ENCODE measurements around the gene SLC4A4.

The SLC4A4 gene

DNA sequence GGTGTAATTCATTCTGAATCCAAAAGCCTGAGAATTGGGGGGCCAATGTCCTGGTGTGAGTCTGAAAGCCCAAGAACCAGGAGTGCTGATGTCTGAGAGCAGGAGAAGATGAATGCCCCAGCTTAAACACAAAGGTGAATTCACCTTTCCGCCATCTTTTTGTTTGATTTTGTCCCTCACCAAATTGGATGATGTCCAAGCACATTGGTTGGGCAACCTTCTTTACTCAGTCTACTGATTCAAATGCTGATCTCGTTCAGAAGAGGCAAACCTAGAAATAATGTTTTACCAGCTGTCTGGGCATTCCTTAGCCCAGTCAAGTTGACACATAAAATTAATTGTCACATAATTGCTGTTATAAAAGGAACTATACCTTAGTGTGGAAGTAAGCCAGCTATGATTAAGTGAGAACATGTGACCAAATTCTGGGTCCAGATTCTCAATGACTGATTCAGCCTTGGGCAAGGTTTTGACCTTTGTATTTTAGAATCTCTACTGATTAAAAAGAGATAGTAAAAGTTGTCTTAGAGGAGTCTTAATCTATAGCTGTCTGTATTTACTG, 34.5 kb upstream of the SLC4A4 start:
- Histone ChIP-seq H3K27me3 (ENCODE audit: control insufficient read depth, low read length) (no peaks in the 10 kb centered on the region), H3K4me3 (ENCODE audit: low read length) (no peak overlapping the region), H3K27ac (ENCODE audit: low read depth, low read length) (no peak overlapping the region), H3K79me2 (ENCODE audit: control insufficient read depth, low read length) (no peaks in the 10 kb centered on the region), H3K36me3 (ENCODE audit: control insufficient read depth, low read length) (no peaks in the 10 kb centered on the region), H3F3A (ENCODE audit: control insufficient read depth, insufficient read depth) (no peaks in the 10 kb centered on the region), H3K4me2 (ENCODE audit: low read length) (no peak overlapping the region), H3K9me3 (ENCODE audit: control insufficient read depth, insufficient read depth, low read length) (no peaks in the 10 kb centered on the region), H4K20me1 (ENCODE audit: control insufficient read depth, insufficient read depth, low read depth, low read length) (no peaks in the 10 kb centered on the region), H3K4me1 (ENCODE audit: control insufficient read depth, low read length) (no peaks in the 10 kb centered on the region), H3K9me2 (replicated peaks; ENCODE audit: control insufficient read depth, low read length) (no peaks in the 10 kb centered on the region)
- TF ChIP-seq EZH2phosphoT487 (IDR thresholded peaks at IDR 0.05; ENCODE audit: borderline replicate concordance, low read length) = no peak
- TF ChIP-seq, protein P1, sequence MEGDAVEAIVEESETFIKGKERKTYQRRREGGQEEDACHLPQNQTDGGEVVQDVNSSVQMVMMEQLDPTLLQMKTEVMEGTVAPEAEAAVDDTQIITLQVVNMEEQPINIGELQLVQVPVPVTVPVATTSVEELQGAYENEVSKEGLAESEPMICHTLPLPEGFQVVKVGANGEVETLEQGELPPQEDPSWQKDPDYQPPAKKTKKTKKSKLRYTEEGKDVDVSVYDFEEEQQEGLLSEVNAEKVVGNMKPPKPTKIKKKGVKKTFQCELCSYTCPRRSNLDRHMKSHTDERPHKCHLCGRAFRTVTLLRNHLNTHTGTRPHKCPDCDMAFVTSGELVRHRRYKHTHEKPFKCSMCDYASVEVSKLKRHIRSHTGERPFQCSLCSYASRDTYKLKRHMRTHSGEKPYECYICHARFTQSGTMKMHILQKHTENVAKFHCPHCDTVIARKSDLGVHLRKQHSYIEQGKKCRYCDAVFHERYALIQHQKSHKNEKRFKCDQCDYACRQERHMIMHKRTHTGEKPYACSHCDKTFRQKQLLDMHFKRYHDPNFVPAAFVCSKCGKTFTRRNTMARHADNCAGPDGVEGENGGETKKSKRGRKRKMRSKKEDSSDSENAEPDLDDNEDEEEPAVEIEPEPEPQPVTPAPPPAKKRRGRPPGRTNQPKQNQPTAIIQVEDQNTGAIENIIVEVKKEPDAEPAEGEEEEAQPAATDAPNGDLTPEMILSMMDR (IDR thresholded peaks at IDR 0.05; ENCODE audit: low read depth, low read length, poor library complexity, severe bottlenecking) = no peak

DNA sequence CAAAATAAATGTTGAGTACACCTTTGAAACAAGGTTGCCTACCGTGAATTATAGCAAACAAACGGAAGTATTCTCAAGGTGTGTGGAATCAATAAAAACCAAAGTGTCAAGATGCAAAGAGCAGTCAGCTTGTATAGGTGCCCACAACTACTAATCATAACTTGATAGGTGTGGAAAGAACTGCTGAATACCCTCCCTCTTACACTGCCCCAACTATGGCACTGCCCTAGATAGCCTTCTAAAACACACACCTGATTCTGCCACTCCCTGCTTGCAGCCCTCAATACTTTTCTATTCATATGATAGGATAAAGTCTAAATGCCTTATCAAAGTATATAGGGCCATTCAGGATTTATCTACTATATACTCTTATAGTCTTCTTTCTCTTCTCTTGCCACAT, 31.1 kb upstream of the SLC4A4 start:
- Histone ChIP-seq H3K9me2 (replicated peaks; ENCODE audit: control insufficient read depth, low read length) (no peaks in the 10 kb centered on the region), H3K79me2 (ENCODE audit: control insufficient read depth, low read length) (no peaks in the 10 kb centered on the region), H3K27ac (ENCODE audit: low read depth, low read length) (no peak overlapping the region), H3K4me1 (ENCODE audit: control insufficient read depth, low read length) (no peaks in the 10 kb centered on the region), H3K36me3 (ENCODE audit: control insufficient read depth, low read length) (no peaks in the 10 kb centered on the region), H3K4me2 (ENCODE audit: low read length) (no peak overlapping the region), H4K20me1 (ENCODE audit: control insufficient read depth, insufficient read depth, low read depth, low read length) (no peaks in the 10 kb centered on the region), H3K27me3 (ENCODE audit: control insufficient read depth, low read length) (no peaks in the 10 kb centered on the region), H3F3A (ENCODE audit: control insufficient read depth, insufficient read depth) (no peaks in the 10 kb centered on the region), H3K4me3 (ENCODE audit: low read length) (no peak overlapping the region), H3K9me3 (ENCODE audit: control insufficient read depth, insufficient read depth, low read length) (no peaks in the 10 kb centered on the region)
- no peak for TF ChIP-seq EZH2phosphoT487 (IDR thresholded peaks at IDR 0.05; ENCODE audit: borderline replicate concordance, low read length)

DNA sequence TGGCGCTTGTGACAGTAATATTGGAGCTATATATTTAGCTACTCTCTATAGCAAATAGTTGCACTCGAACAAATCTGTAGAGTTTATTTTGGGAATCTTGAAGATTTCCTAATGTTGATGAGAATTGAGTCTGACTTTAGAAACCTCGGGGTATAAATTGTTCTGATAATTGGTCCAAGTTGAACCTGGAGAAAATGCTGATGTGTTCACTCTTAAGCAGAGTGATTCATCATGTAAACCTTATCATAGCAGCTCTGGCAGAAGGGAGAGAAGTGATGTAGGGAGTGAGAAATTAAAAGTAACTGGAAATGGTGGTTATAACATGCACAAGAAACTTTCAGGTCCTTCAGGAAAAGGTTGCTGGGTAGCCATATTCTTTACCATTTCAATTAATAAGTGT, 16.4 kb upstream of the SLC4A4 start:
- Histone ChIP-seq H3K36me3 (ENCODE audit: control insufficient read depth, low read length) (no peaks in the 10 kb centered on the region), H3K79me2 (ENCODE audit: control insufficient read depth, low read length) (no peaks in the 10 kb centered on the region), H3K27me3 (ENCODE audit: control insufficient read depth, low read length) (peaks cover 4% of the 10 kb centered on the region; the same call in 1 of the 2 replicates), H3F3A (ENCODE audit: control insufficient read depth, insufficient read depth) (no peaks in the 10 kb centered on the region), H3K4me1 (ENCODE audit: control insufficient read depth, low read length) (no peaks in the 10 kb centered on the region), H4K20me1 (ENCODE audit: control insufficient read depth, insufficient read depth, low read depth, low read length) (no peaks in the 10 kb centered on the region), H3K4me2 (ENCODE audit: low read length) (no peak overlapping the region), H3K27ac (ENCODE audit: low read depth, low read length) (no peak overlapping the region), H3K9me3 (ENCODE audit: control insufficient read depth, insufficient read depth, low read length) (no peaks in the 10 kb centered on the region), H3K4me3 (ENCODE audit: low read length) (no peak overlapping the region), H3K9me2 (replicated peaks; ENCODE audit: control insufficient read depth, low read length) (no peaks in the 10 kb centered on the region)
- no peak for TF ChIP-seq EZH2phosphoT487 (IDR thresholded peaks at IDR 0.05; ENCODE audit: borderline replicate concordance, low read length)
- TF ChIP-seq, protein P1 (IDR thresholded peaks at IDR 0.05; ENCODE audit: low read depth, low read length, poor library complexity, severe bottlenecking) = no peak

DNA sequence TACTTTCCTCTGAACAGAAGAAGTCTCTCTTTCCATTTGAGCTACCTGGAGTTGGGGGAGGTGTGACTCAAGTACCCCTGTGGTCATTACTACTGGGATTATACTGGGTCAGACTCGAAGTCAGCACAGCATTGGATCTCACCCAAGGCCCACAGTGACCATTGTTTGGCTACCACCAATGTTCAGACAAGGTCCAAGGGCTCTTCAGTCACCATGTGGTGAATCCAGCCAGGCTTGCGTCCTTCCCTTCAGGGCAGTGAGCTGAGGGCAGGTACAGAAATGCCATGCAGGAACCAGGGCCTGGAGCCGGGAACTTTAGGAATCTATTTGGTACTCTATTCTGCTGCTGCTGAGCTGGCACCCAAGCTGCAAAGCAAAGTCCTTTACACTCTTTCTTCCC, 5.5 kb upstream of the SLC4A4 start:
- Histone ChIP-seq H3K4me3 (ENCODE audit: low read length) (no peak overlapping the region), H3K27ac (ENCODE audit: low read depth, low read length) (no peak overlapping the region), H4K20me1 (ENCODE audit: control insufficient read depth, insufficient read depth, low read depth, low read length) (no peaks in the 10 kb centered on the region), H3K4me1 (ENCODE audit: control insufficient read depth, low read length) (no peaks in the 10 kb centered on the region), H3K9me3 (ENCODE audit: control insufficient read depth, insufficient read depth, low read length) (no peaks in the 10 kb centered on the region), H3F3A (ENCODE audit: control insufficient read depth, insufficient read depth) (no peaks in the 10 kb centered on the region), H3K9me2 (replicated peaks; ENCODE audit: control insufficient read depth, low read length) (no peaks in the 10 kb centered on the region), H3K27me3 (ENCODE audit: control insufficient read depth, low read length) (no peaks in the 10 kb centered on the region), H3K79me2 (ENCODE audit: control insufficient read depth, low read length) (no peaks in the 10 kb centered on the region), H3K36me3 (ENCODE audit: control insufficient read depth, low read length) (no peaks in the 10 kb centered on the region), H3K4me2 (ENCODE audit: low read length) (no peak overlapping the region)
- TF ChIP-seq EZH2phosphoT487 (IDR thresholded peaks at IDR 0.05; ENCODE audit: borderline replicate concordance, low read length) = no peak
- TF ChIP-seq, protein P1 (IDR thresholded peaks at IDR 0.05; ENCODE audit: low read depth, low read length, poor library complexity, severe bottlenecking) = no peak
